CD4-positive, alpha-beta T cell treated with Interleukin-4 for 4 hours (primary cell): ENCODE measurements around the gene RPS24.
"Not testable (repeated sequence)": the region's sequence is repeated elsewhere in the genome, so short reads cannot be mapped to it uniquely, and the experiment has no call there.

ENCODE experiments used
- DNase-seq: peaks from one replicate; pipeline ENCODE4 v3.0.0-alpha.2; 2020

The RPS24 gene

DNA sequence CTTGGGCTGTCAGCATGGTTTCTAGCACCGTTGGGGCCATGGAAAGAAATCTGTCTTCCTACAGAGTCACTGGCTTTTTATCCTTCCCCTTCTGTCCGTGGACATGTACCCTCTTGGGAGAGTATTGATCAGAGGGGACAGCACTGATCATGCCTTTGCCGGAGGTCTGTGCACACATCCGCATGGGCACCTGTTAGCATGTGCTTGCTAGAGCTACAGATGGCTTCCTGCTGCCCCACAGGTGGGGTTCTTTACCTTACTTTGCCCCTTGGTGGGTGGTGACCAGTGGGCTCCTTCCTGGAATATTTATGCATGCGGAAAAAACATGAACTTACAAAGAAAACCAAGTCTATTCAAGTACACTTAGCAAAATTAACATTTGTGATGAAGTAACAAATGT is 24.9 kb downstream of the RPS24 start:
- DNase-seq = no peak

DNA sequence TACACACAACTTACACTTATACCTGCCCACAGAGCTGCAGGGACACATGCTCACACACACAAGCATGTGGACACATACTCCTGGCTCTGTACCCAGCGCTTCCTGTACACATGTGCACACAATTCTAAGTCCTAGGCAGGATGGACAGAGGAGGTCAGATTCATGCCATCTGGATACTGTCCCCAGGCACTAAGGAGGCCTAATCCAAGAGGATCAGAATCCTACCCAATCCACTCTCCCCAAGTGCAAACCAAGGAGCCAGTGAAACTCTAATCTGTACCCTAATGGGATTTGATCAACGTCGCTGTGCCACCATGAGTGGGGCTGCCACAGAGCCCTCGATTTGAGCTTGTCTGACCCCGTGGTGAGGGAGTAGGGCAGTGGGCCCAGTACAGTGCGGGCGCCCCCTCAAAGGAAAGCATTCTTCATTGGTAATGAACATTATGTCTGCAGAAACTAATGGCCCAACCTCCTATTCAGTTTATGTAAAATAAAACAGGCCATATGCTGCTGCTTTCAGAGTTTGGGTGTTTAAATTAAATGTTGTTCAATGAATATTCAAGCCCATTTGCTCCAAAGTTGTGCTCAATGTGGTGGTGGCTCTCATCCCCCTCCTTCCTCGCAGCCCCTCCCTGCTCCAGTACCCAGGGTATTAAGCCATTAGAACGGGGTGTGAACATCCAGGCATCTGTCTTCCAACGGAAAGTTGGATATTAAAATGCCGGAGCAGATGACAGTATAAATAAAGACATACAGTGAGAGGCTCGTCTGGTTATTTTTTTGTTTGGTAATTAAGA is 26.4 kb downstream of the RPS24 start:
- no peak for DNase-seq

DNA sequence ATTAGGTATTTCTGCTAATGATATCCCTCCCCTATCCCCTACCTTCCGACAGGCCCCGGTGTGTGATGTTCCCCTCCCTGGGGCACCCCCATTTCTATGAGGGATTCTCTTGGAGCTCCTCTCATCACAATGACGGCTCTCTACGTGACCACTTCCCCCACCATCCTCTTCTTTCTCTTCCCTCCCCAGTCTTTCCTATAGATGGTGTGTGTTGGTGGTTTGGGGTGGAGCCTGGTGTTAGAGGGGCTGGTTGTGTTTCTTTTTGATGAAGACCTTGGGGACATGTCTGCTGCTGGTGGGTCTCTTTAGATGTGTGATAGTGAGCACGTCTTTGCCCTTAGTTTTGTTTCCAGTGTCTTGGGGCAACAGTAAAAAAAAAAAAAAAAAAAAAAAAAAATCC is 28.6 kb downstream of the RPS24 start:
- DNase-seq = no peak

GRCh38 chr10:78063236-78063635 is 29.6 kb downstream of the RPS24 start:
- DNase-seq = no peak

- not testable (repeated sequence) for DNase-seq
Measured at GRCh38 chr10:78064919-78065318, 31.3 kb downstream of the RPS24 start.

DNA sequence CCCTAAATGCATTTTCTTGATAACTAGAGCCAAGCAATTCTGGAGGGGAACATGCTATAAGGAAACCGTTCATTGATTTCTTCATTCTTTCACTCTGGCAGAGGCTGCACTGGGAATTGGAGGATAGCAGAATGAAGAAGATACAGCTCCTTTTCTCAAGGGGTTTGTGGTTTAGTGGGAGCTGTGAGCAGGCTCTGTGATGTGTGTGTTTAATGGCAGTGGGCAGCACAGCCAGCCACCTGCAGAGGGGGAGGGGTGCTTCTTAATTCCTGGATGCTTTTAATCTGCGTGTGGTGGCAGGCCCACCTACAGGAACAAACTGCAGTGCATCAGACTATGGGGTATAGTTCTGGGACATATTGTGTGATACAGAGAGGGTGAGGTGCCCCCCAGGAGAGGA is 31.9 kb downstream of the RPS24 start:
- DNase-seq = no peak

DNA sequence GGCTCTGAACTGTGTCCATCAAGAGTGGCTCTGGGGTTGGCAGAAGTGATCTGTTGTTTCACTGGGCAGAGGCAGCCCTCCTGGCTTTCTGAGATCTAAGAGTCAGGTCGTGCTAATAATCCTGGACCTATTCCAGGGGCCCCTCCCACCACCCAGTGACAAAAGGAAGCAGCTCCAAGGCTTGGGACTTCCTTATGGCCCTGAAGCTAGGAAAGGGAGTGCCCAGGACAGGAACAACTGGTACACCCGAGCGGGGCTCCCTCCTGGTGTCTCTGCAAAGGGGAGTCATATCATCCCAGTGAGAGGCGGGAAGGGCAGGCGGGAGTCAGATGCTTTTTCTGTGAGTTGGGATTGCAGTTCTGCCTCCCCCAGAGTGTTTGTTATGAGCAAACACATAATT is 32.3 kb downstream of the RPS24 start:
- no peak for DNase-seq

DNA sequence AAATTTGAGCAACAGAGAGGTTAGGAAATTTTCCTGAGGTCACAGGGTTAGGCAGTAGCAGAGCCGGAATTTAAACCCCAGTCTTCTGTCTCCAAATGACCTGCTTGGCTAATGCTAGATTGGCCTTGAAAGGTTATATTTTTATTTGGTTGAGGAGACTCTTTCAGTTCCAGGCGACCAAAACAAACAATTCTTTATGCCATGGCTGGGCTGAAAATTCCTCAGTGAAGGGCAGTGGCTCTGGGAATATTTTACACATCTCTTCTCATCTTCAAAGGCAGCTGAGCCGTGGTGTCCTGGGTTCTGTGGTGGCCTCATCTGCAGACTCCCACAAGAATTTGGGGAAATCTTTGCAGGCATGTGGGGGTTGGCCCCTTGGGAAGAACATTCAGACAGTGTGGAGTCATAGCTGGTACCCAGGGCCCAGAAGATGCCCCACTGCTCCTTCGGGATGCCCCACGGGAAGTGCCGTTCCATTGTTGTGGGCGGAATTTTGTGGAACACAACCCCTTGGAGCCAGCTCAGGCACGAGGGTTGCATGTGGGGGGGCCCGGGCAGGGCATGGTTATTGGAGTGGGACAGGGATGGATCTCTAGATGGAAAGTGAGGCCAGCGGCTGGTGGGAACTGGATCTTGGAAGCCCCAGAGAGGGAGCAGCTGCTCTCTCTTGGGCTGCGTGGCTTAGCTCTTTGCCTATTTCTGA is 33.2 kb downstream of the RPS24 start:
- no peak for DNase-seq

GRCh38 chr10:78069151-78069550 is 35.5 kb downstream of the RPS24 start:
- no peak for DNase-seq

DNA sequence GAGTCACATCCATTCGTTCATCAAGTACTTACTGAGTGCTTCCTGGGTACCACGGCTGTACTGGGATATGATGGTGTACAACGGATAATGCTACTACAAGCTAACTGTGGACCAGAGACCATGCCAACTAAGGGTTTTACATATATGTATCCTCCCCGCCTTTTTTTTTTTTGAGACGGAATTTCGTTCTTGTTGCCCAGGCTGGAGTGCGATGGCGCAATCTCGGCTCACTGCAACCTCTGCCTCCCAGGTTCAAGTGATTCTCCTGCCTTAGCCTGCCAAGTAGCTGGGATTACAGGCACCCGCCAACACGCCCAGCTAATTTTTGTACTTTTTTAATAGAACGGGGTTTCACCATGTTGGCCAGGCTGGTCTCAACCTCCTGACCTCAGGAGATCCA is 36.4 kb downstream of the RPS24 start:
- not testable (repeated sequence) for DNase-seq

DNA sequence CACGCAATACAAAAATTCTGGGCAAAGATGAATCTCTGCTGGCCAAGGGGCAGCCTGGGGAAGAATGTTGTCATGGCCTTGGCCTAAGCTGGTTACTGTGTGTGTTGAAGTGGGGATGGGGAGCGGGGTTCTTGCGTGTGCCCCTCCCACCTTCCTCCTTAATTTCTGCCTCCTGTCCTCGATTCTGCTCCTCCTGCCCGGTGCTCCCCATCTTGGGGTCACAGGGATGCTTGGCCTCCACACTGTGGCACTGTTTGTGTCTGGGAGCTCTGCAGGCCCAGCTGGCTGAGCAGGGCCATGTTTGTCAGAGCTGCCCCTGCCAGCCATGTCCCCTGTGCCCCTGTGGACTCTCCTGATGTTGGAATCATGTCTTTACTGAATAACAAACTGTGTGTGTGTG is 37.1 kb downstream of the RPS24 start:
- DNase-seq = no peak

DNA sequence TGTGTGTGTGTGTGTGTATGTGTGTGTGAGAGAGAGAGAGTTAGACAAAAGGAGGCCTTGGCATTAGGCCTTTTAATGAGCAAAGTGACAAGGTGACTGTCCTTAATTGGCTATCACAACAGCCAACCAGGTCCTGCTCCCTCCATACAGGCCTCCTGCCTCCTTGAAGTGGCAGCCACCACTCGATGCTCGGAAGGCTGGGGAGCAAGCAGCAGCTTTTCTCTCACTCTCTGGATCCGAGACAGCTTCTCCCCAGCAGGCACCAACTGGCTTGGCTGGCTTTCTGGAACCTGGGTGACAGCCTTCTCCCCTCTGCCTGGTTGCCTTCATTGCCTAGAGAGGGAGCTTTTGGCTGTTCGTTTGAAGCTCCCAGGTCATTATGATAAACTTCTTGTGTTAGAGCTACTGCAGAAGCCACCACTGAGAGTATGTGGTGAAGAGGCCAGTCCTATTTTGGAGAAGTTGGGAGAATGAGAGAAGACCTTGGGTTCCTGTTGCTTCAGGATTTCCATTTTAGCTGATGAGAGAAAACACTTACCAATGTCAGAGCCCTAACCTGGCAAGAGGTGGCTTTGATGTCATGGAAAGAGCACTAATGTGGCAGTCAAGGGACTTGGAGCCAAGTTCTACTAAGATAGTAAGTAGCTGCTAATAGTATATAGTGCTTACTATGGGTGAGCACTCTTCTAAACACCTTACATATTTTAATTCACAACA is 37.6 kb downstream of the RPS24 start:
- no peak for DNase-seq

DNA sequence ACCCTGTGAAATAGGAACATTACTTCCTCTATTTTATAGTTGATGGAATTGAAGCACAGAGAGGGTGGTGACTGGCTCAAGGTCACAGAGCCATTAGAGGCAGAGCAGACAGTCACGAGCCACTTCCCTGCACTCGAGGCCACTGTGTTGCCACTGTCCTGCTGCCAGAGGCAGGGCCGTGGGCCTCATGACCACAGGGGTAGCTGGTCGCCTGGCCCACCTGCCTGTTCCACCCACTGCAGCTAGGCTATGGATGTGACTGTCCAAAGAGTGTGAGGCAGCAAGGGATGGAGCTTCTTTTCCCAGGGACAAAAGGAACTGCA is 38.2 kb downstream of the RPS24 start:
- DNase-seq = no peak

DNA sequence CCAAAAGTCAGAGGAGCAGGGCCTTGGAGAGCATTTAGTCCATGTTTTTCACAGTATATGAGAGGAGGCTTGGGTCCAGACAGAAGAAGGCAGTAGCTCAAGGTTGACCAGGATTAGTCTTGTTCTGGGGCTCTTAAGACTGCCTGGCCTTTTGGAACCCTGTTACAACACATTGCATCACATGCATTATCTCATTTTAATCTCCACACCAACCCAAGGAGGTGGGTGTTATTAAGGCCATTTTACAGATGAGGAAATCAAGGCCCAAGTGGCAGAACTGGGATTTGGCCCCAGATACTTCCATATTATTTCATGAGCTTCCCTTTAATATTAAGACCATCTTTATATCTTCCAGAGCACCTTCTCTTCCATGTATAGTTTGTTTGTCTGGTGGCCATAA is 38.8 kb downstream of the RPS24 start:
- DNase-seq = no peak

DNA sequence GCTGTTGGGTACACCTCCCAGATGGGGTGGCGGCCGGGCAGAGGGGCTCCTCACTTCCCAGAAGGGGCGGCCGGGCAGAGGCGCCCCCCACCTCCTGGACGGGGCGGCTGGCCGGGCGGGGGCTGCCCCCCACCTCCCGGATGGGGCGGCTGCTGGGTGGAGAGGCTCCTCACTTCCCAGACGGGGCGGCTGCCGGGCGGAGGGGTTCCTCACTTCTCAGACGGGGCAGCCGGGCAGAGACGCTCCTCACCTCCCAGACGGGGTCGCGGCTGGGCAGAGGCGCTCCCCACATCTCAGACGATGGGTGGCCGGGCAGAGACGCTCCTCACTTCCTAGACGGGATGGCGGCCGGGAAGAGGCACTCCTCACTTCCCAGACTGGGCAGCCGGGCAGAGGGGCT is 42.1 kb downstream of the RPS24 start:
- not testable (repeated sequence) for DNase-seq

DNA sequence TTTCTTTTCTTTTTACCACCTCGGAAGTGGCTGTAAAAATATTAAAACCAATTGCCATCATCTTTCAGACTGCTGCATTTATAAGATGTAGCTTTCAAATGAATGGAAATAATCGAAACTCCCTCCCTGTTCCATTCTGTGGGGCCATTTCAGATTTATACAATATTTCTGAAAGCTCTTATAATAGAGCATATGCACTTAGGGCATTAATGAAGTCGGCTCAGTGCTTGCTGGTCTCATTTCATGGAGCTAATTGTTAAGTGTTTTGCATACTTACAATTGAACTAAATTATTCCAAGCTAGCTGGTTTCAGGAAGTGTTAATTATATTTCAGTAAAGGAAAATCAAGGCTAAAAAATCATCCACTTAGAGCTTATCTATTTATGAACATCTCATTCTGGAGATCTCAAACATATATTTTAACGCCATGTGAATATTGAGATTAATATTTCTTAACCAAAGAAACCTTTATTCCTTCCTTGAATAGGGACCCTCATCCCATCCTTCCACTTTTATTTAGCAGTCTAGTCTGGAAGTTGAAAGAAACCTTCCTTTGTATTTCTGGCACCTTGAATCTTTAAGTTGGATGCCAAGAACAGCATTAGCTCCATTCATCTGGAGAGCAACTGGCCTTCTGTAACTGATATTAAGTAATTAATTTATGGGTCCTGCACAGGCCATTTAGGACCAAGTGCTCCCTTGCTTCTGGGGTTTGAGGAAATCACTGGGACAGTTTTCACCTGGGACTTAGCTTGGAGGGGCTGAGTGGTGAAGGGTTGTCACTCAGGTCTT is 45.1 kb downstream of the RPS24 start:
- DNase-seq = no peak

- DNase-seq = no peak
Measured at GRCh38 chr10:78079411-78079810, 45.7 kb downstream of the RPS24 start.

DNA sequence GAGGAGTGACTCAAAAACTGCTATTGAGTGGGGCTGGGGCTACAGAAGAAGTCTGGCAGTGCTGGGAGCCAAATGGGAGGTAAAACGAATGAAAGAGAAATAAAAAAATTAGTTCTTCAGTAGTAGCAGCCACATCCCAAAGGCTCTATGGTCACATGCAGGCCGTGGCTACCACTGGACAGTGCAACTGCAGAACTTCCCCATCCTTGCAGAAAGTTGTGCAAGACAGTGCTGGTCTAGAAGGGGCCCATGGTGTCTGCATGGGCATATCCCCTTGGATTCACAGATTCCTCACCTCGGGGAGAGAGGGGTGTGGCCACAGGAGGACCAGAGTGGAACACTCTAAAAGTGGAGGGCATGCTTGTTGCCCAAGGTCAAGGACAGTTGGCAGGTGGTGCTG is 47.6 kb downstream of the RPS24 start:
- DNase-seq = no peak

DNA sequence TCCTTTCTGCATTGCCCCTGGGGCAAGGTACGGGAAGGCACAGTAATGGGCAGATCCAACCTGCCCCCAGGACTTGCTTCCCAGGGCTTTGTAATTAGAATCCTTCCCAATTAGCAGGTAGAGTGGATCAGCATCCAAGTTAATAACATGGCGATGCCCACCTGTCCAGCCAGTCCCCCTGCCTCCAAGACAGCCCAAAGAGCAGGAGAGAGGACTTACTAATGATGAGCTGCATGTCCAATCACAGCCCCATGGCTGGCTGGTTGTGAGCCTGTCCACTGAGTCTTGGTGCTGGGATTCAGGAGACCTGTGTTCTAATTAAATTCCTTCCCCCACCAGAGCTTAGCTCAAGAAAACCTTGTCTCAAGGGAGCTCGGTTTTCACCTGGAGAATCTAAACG is 49.0 kb downstream of the RPS24 start:
- no peak for DNase-seq
